GM23248 (cell line): ENCODE results near the gene FHDC1.

Source experiments
- EZH2 ChIP-seq: fragments of 200-600 bp; sonication (generic); IDR thresholded peaks from 2 replicates; pipeline ENCODE4 v1.6.1; 2018; ENCODE audit warnings: antibody characterized with exemption, mild to moderate bottlenecking; ENCODE audit not compliant: insufficient read depth, poor library complexity, severe bottlenecking
- EZH2phosphoT487 ChIP-seq: fragments of 200-600 bp; sonication (generic); IDR thresholded peaks from 2 replicates; pipeline ENCODE4 v1.6.1; 2018; ENCODE audit warnings: antibody characterized with exemption, moderate library complexity, mild to moderate bottlenecking, low read depth; ENCODE audit not compliant: insufficient read depth

DNA sequence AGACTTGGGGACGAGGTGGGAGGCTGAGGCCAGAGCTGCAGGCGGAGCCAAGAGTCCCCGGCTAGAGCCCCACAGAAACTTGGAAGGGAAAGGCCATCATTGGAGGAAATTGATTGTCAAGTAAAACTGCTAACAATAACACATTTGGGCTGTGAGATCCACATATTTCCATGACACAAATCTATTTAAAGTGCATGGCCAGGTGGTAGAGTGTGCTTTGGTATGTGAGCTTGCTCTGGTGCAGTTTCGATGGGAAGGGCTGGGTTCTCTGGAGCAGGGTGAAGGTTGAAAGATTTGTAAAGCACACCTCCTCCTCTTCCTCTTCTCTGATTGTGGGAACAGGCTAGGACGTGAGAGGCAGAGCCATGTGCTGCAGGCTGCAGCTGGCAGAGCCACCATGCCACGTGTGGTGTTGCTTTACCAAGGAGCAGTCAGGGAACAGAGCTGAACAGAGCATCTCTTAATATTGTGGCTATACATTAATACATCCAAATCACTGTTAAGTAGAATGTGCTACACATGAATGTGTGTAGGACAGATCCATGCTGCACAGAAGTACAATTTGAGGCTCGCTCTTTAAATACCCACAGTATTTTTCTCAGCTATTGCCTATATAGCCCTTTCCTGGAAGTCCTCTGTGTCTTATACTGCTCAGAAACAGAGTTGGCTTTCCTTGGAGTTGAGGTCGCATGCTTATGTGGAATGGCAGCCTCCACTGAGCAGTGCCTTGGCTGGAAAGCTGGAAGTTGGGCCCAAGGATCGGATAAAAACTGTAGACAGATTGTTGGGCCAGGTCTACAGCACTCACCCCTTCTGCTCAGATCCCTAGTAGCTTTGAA is 37.7 kb downstream of the FHDC1 start:
- TF ChIP-seq EZH2phosphoT487, result no peak
- TF ChIP-seq EZH2, result no peak
